GM19372 (cell line): ENCODE measurements around the gene MAB21L3.
"Not testable (repeated sequence)": the region's sequence is repeated elsewhere in the genome, so short reads cannot be mapped to it uniquely, and the experiment has no call there.

ENCODE experiments used
- ATAC-seq: cut with Tn5 transposase; IDR thresholded peaks from one replicate; pipeline ENCODE4 v1.9.1; 2021; ENCODE audit warnings: mild to moderate bottlenecking, low read depth, moderate library complexity; ENCODE audit not compliant: unreplicated experiment

The MAB21L3 gene

GRCh38 chr1:116133696-116134475 lies 22.7 kb downstream of the MAB21L3 start:
- no peak for ATAC-seq

GRCh38 chr1:116134476-116134773 lies 23.2 kb downstream of the MAB21L3 start:
- no peak for ATAC-seq

GRCh38 chr1:116138277-116138792 lies 27.1 kb downstream of the MAB21L3 start:
- no peak for ATAC-seq

GRCh38 chr1:116139592-116140134 lies 28.5 kb downstream of the MAB21L3 start:
- no peak for ATAC-seq

- no peak for ATAC-seq
These were observed 33.0 kb downstream of the MAB21L3 start for GRCh38 chr1:116144151-116144550.

- not testable (repeated sequence) for ATAC-seq
These were observed 35.4 kb downstream of the MAB21L3 start for GRCh38 chr1:116146447-116147113.

GRCh38 chr1:116147114-116147510 lies 35.9 kb downstream of the MAB21L3 start:
- no peak for ATAC-seq

- no peak for ATAC-seq
These were observed 36.8 kb downstream of the MAB21L3 start for GRCh38 chr1:116147972-116148371.

GRCh38 chr1:116148967-116149366 lies 37.8 kb downstream of the MAB21L3 start:
- no peak for ATAC-seq

- no peak for ATAC-seq
These were observed 39.2 kb downstream of the MAB21L3 start for GRCh38 chr1:116150368-116150767.

- ATAC-seq, result peak; percentile 98
These were observed 40.8 kb downstream of the MAB21L3 start for GRCh38 chr1:116151739-116152576.

- no peak for ATAC-seq
These were observed 41.4 kb downstream of the MAB21L3 start for GRCh38 chr1:116152577-116152943.

- no peak for ATAC-seq
These were observed 41.9 kb downstream of the MAB21L3 start for GRCh38 chr1:116152950-116153691.

GRCh38 chr1:116153692-116154031 lies 42.5 kb downstream of the MAB21L3 start:
- no peak for ATAC-seq

GRCh38 chr1:116154536-116154935 lies 43.3 kb downstream of the MAB21L3 start:
- no peak for ATAC-seq

- ATAC-seq, result no peak
These were observed 45.9 kb downstream of the MAB21L3 start for GRCh38 chr1:116157096-116157495.

GRCh38 chr1:116159177-116159576 lies 48.0 kb downstream of the MAB21L3 start:
- ATAC-seq, result no peak

GRCh38 chr1:116159611-116160010 lies 48.4 kb downstream of the MAB21L3 start:
- no peak for ATAC-seq

GRCh38 chr1:116161390-116161789 lies 50.2 kb downstream of the MAB21L3 start:
- ATAC-seq, result no peak

GRCh38 chr1:116161877-116162390 lies 50.7 kb downstream of the MAB21L3 start:
- no peak for ATAC-seq
